GM12864 (cell line): ENCODE measurements around the gene CMTM8.

Experiments used
- DNase-seq: peaks from one replicate; pipeline ENCODE4 v3.0.0-alpha.2; 2011; ENCODE audit warnings: low read depth
- H3K4me3 ChIP-seq: 2 replicates; pipeline ENCODE4 v1.5.1; 2011; ENCODE audit warnings: mild to moderate bottlenecking, low read depth, low read length, control low read depth
- TF ChIP-seq, protein P1 (sequence below): IDR thresholded peaks from 2 replicates; pipeline ENCODE4 v1.5.1; 2011; ENCODE audit warnings: low read depth, mild to moderate bottlenecking, moderate library complexity, low read length, control low read depth, inconsistent platforms; ENCODE audit errors: missing control alignments

Gene CMTM8

DNA sequence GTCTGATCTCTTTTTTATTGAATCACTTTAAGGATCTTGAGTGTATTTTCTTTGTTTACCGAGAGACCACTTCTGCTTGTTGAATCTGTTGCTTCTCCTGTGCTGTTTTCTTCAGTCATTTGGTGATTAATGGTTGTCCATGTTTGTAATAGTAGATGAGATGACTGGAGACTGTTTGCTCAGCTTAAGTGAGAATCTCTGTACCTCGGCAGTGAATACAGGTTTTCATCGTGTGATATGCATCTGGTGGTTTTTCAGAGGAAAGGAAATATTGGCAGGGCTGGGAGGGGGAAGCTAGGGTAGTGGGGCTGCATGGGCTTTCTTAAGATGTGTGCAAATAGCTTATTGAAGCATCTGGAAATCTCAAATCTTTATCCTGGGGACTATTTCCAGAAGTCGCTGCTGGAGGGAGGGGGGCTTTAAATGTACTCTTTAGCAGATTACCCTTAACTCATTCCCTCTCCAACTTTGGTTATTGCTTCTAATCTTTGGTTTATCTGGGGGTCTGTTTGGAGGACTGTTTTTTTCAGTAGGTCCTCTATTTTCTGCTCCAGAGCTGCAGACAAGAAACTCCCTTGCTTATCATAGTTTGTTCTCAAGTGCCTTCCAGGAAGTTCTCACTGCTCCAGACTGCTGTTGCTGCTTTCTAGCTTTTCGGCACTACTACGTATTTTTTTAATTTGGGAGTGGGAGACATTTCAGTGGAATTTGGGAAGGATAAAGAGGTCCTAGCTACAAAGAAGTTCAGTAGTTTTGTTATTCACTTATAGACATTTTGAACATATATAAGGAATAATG lies 19.4 kb downstream of the CMTM8 start:
- no peak for DNase-seq
- TF ChIP-seq, protein P1, sequence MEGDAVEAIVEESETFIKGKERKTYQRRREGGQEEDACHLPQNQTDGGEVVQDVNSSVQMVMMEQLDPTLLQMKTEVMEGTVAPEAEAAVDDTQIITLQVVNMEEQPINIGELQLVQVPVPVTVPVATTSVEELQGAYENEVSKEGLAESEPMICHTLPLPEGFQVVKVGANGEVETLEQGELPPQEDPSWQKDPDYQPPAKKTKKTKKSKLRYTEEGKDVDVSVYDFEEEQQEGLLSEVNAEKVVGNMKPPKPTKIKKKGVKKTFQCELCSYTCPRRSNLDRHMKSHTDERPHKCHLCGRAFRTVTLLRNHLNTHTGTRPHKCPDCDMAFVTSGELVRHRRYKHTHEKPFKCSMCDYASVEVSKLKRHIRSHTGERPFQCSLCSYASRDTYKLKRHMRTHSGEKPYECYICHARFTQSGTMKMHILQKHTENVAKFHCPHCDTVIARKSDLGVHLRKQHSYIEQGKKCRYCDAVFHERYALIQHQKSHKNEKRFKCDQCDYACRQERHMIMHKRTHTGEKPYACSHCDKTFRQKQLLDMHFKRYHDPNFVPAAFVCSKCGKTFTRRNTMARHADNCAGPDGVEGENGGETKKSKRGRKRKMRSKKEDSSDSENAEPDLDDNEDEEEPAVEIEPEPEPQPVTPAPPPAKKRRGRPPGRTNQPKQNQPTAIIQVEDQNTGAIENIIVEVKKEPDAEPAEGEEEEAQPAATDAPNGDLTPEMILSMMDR: no peak
- no peak overlapping the region for H3K4me3 ChIP-seq

DNA sequence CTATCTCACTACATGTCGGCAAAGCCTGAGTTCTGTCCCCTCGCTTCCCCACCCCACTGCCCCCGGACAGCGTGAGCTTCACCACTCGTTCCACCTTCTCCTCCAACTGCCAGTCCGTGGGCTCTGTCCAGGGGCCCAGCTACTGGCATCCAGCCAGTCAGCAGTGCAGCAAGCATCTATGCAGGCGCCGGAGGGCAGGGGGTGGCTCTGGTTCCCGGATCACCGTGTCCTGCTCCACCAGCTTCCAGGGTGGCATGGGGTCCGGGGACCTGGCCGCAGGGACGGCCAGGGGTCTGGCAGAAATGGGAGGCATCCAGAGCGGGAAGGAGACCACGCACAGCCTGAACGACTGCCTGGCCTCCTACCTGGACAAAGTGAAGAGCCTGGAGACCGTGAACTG lies 20.4 kb downstream of the CMTM8 start:
- DNase-seq: no peak
- TF ChIP-seq, protein P1: no peak
- H3K4me3 ChIP-seq: no peak overlapping the region

DNA sequence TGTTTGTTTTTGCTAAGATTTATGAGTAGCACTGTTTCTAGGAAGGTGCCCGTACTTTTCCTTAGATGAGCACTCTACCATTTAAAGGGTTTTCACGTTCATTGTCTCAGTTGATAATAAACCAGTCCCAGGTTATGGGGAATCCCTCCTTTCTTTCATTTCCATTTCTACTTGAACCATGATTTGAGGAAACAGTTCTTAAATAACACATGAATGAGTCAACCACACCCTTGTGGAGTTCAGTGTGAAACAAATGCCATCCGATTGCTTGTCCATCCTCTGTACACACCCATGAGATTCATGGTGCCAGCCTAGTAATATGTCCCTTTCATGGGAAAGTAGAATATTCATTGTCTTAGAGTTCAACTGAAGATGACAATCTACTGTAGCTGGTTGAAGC lies 23.1 kb downstream of the CMTM8 start:
- H3K4me3 ChIP-seq: no peak overlapping the region
- TF ChIP-seq, protein P1: no peak
- DNase-seq: no peak

DNA sequence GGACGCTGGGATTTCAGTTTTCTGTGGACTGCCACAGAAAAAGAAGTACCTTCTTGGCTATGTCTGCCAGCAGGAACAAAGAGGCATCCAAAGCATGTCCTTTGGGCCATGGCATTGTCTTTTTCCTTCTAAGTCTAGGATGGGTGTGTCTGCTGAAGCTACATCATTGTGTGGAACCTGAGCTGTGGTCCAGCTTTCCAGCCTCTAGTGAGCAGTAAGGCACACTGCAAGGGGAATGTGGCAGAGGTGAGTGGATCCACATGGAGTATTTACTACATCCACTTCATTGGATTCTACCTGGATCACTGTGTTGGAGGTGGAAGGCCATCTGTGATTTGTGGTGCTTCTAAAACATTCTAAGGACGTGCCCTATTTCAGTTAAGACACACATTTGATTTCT lies 23.7 kb downstream of the CMTM8 start:
- no peak for DNase-seq
- H3K4me3 ChIP-seq: no peak overlapping the region
- TF ChIP-seq, protein P1: no peak

DNA sequence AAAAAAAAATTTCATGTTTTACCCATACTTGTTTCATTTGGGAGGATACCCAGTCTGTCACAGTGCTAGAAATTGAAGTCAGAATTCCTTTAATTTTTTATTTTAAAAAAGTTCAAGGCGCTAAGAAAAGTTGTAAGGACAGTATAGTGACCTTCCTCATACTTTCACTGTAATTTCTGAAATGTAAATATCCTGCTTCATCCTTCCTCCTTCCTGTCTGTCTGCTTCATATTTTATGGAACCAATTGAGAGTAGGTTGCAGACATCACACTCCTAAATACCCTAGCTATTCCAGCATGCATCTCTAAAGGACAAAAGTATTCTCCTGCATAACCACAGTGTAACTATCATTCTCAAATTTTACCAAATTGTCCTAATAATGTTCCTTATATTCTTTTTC lies 35.8 kb downstream of the CMTM8 start:
- H3K4me3 ChIP-seq: no peak overlapping the region
- DNase-seq: no peak
- TF ChIP-seq, protein P1: no peak

DNA sequence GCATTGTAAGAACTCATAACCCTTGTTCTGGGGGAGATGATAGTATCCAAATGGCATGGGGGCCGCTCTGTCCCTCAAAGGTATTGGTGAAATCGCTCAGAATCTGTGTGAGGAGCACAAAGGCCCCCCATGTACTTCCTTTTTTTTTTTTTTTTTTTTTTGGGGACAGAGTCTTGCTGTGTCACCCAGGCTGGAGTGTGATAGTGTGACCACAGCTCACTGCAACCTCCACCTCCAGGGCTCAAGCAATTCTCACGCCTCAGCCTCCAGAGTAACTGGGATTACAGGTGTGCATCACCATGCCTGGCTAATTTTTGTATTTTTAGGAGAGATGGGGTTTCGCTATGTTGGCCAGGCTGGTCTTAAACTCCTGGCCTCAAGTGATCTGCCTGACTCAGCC lies 37.0 kb downstream of the CMTM8 start:
- DNase-seq: no peak
- no peak overlapping the region for H3K4me3 ChIP-seq
- TF ChIP-seq, protein P1: no peak

DNA sequence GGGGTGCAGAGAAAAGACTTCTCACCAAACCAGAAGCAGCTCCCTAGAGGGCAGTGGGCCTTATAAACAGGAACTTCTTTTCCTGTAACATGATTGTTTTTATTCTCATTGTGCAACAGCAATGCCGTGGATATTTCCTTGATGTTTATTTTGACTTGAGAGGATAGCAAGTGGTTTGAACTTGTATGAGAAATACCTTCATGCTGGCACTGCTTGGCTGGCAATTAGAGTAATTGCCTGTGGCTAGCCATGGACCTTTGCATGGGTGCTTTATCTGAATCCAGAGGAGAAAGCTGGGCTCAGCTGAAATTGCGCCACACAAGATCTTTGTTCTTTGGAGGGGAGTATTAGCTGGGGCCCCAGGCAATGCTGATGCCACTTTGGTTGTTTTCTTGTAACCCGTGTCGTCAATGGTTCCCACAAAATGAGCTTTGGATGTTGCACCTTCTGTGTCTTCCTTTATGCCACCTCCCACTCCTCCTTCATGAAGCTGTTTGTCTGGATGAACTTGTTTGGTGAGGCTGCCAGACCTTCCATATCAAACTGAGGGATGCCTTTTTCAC lies 37.9 kb downstream of the CMTM8 start:
- TF ChIP-seq, protein P1: no peak
- H3K4me3 ChIP-seq: no peak overlapping the region
- DNase-seq: no peak
